RWPE1 (cell line): ENCODE data around the gene RPS6KC1.

Experiments used
- CTCF ChIA-PET: fragments of 350-600 bp; sonication (Branson Sonifier 250); formaldehyde crosslinking; extraction: SDS; loops from one replicate; lab custom pipeline; 2021; lab: Yijun Ruan, JAX
- POLR2A ChIA-PET: fragments of 400-600 bp; formaldehyde crosslinking; extraction: SDS; loops from one replicate; lab custom pipeline; 2020; ENCODE audit warnings: antibody characterized with exemption; ENCODE audit not compliant: low non-redundant PET; lab: Yijun Ruan, JAX
- DNase-seq: peaks from one replicate; pipeline ENCODE4 v3.0.0; 2012; ENCODE audit warnings: low spot score
- H3K27ac ChIP-seq: fragments of 450-650 bp; 2 replicates; pipeline ENCODE4 v1.5.1; 2017
- CTCF ChIP-seq: fragments of 450-650 bp; conservative IDR thresholded peaks from 2 replicates; pipeline ENCODE4 v1.5.1; 2017; ENCODE audit warnings: low read depth, mild to moderate bottlenecking

Gene RPS6KC1

DNA sequence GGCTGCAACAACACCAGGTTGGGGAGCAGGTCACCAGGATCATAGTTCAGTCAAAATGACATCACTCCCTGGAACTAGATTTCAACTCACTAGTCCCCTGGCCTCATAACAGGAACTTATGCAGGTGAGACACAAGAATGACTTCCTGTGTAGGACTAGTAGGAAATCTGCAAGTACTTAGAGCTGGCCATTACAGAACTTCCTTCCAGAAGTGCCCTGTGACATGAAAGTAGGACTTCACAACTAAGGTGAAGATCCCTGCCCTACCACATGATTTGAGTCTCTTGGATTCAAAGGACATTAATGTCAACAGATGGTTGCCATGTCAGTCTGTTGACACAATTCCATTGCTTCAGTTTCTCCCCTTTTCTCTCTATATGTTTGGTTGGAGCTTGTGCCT lies 223.1 kb downstream of the RPS6KC1 start:
- no peak overlapping the region for H3K27ac ChIP-seq
- no peak for DNase-seq
- no peak for TF ChIP-seq CTCF
- CTCF ChIA-PET: no interaction called here
- POLR2A ChIA-PET: interaction anchor here (0.5 kb wide), 1 partner anchor 1331 kb away, joined by 3 read pairs; no protein-coding TSS in a partner anchor

DNA sequence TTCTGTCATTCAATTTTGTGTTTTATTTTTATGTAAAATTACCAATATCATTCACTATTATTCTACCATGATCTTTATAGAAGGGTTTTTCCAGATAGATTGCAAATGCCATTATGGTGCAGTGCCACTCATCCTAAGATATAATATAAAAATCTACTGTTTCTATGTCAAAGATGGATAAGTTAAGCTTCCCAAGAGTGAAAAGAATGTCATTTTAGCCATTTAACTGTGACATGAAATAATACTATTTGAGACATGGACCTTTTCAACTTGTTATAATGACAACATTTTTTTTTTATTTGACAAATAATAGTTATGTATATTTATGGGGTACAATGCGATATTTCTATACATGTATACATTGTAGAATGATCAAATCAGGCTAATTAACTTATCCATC lies 224.3 kb downstream of the RPS6KC1 start:
- POLR2A ChIA-PET: no interaction called here
- H3K27ac ChIP-seq: no peak overlapping the region
- no peak for TF ChIP-seq CTCF
- DNase-seq: no peak
- CTCF ChIA-PET: interaction anchor here (0.7 kb wide), 1 partner anchor 237 kb away, joined by 3 read pairs; no protein-coding TSS in a partner anchor

- H3K27ac ChIP-seq: no peak overlapping the region
- DNase-seq: no peak
- no peak for TF ChIP-seq CTCF
- POLR2A ChIA-PET: no interaction called here
- CTCF ChIA-PET: no interaction called here
Observed at GRCh38 chr1:213276236-213276635, 225.2 kb downstream of the RPS6KC1 start.

GRCh38 chr1:213277036-213277435 lies 226.0 kb downstream of the RPS6KC1 start:
- no peak for DNase-seq
- ChIA-PET CTCF (no interaction called here), POLR2A (no interaction called here)
- TF ChIP-seq CTCF: no peak
- H3K27ac ChIP-seq: no peak overlapping the region

- POLR2A ChIA-PET: no interaction called here
- CTCF ChIA-PET: interaction anchor here (0.6 kb wide), 1 partner anchor 95 kb away, joined by 3 read pairs; no protein-coding TSS in a partner anchor
Observed at GRCh38 chr1:213279410-213279809, 228.4 kb downstream of the RPS6KC1 start.

DNA sequence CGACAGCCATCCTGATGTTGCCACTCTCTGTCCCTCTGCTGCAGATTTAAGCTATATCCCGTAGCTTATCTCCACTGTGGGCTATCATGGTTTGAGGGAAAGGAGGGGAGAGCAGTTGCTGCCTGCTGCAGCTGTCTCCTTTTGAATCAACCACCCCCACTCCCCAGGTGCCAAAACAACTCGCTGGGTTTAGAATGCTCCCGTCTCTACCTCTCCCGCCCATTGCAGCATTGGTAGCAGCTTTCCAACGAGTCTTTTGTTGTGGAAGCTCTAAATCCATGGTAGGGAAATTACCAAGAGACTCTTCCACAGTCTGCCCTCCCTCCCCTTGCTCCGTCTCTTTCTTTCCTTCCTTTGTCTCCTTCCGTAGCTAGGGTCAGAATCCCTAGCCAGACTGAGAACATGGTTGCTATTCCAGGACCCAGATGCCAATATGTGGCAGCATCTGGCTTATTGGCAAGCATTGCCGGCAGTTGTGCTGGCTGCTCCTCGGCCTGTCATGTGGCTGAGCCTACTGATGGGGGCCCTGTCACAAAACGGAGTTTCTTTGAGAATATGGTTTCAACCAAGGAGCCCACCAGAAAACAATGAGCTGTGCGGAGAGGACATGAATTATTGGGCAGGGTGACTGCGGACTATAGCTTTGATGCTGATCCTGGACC lies 230.7 kb downstream of the RPS6KC1 start:
- ChIA-PET CTCF (no interaction called here), POLR2A (no interaction called here)
- no peak overlapping the region for H3K27ac ChIP-seq
- no peak for DNase-seq
- no peak for TF ChIP-seq CTCF

More at GRCh38 chr1:213279410-213279809, 228.4 kb downstream of the RPS6KC1 start:
- no peak for DNase-seq
- no peak overlapping the region for H3K27ac ChIP-seq
- TF ChIP-seq CTCF: no peak
